ENCODE measurements around the gene RFC3.

Gene RFC3

GRCh38 chr13:33875618-33876401 is 57.9 kb downstream of the RFC3 start:
- no peaks in the 10 kb centered on the region for H3K4me1 ChIP-seq (ENCODE audit: insufficient read depth, low read length, poor library complexity, severe bottlenecking)

GRCh38 chr13:33876716-33877394 is 58.9 kb downstream of the RFC3 start:
- Histone ChIP-seq H2AFZ (ENCODE audit: low read length) (no peak overlapping the region), H3K9me3 (ENCODE audit: insufficient read depth, low read depth, low read length) (no peaks in the 10 kb centered on the region), H3K4me1 (ENCODE audit: insufficient read depth, low read length, poor library complexity, severe bottlenecking) (no peaks in the 10 kb centered on the region), H3K4me3 (ENCODE audit: low read length, poor library complexity, severe bottlenecking) (no peak overlapping the region), H3K79me2 (ENCODE audit: insufficient read depth, low read length) (no peaks in the 10 kb centered on the region), H3K9ac (ENCODE audit: low read depth, low read length, poor library complexity, severe bottlenecking) (no peak overlapping the region), H3K9me2 (replicated peaks; ENCODE audit: low read depth, low read length) (no peaks in the 10 kb centered on the region), H4K20me1 (ENCODE audit: insufficient read depth, low read length, poor library complexity, severe bottlenecking) (no peaks in the 10 kb centered on the region), H3K27me3 (ENCODE audit: insufficient read depth, low read length, poor library complexity, severe bottlenecking) (no peaks in the 10 kb centered on the region), H3K4me2 (ENCODE audit: low read depth, low read length, poor library complexity, severe bottlenecking) (no peak overlapping the region), H3K36me3 (ENCODE audit: insufficient read depth, low read length) (no peaks in the 10 kb centered on the region), H3F3A (ENCODE audit: low read depth) (no peaks in the 10 kb centered on the region)
- TF ChIP-seq EZH2phosphoT487 (IDR thresholded peaks at IDR 0.05; ENCODE audit: borderline replicate concordance), result no peak
- TF ChIP-seq CTCF (conservative IDR thresholded peaks at IDR 0.05; ENCODE audit: low read length), result no peak

More at GRCh38 chr13:33875618-33876401, 57.9 kb downstream of the RFC3 start:
- Histone ChIP-seq H3F3A (ENCODE audit: low read depth) (no peaks in the 10 kb centered on the region), H3K79me2 (ENCODE audit: insufficient read depth, low read length) (no peaks in the 10 kb centered on the region), H4K20me1 (ENCODE audit: insufficient read depth, low read length, poor library complexity, severe bottlenecking) (no peaks in the 10 kb centered on the region), H3K9me2 (replicated peaks; ENCODE audit: low read depth, low read length) (no peaks in the 10 kb centered on the region), H3K9me3 (ENCODE audit: insufficient read depth, low read depth, low read length) (no peaks in the 10 kb centered on the region), H3K4me3 (ENCODE audit: low read length, poor library complexity, severe bottlenecking) (no peak overlapping the region), H2AFZ (ENCODE audit: low read length) (no peak overlapping the region), H3K4me2 (ENCODE audit: low read depth, low read length, poor library complexity, severe bottlenecking) (no peak overlapping the region), H3K27me3 (ENCODE audit: insufficient read depth, low read length, poor library complexity, severe bottlenecking) (no peaks in the 10 kb centered on the region), H3K36me3 (ENCODE audit: insufficient read depth, low read length) (no peaks in the 10 kb centered on the region), H3K9ac (ENCODE audit: low read depth, low read length, poor library complexity, severe bottlenecking) (no peak overlapping the region)
- TF ChIP-seq CTCF (conservative IDR thresholded peaks at IDR 0.05; ENCODE audit: low read length), result no peak
- TF ChIP-seq EZH2phosphoT487 (IDR thresholded peaks at IDR 0.05; ENCODE audit: borderline replicate concordance), result no peak

GRCh38 chr13:33879118-33879517 is 61.2 kb downstream of the RFC3 start:
- Histone ChIP-seq H3K4me3 (ENCODE audit: low read length, poor library complexity, severe bottlenecking) (no peak overlapping the region), H3K79me2 (ENCODE audit: insufficient read depth, low read length) (no peaks in the 10 kb centered on the region), H3K9me2 (replicated peaks; ENCODE audit: low read depth, low read length) (no peaks in the 10 kb centered on the region), H3K4me2 (ENCODE audit: low read depth, low read length, poor library complexity, severe bottlenecking) (no peak overlapping the region), H4K20me1 (ENCODE audit: insufficient read depth, low read length, poor library complexity, severe bottlenecking) (no peaks in the 10 kb centered on the region), H3K9ac (ENCODE audit: low read depth, low read length, poor library complexity, severe bottlenecking) (no peak overlapping the region), H3K9me3 (ENCODE audit: insufficient read depth, low read depth, low read length) (no peaks in the 10 kb centered on the region), H3K4me1 (ENCODE audit: insufficient read depth, low read length, poor library complexity, severe bottlenecking) (no peaks in the 10 kb centered on the region), H3K36me3 (ENCODE audit: insufficient read depth, low read length) (no peaks in the 10 kb centered on the region), H3K27me3 (ENCODE audit: insufficient read depth, low read length, poor library complexity, severe bottlenecking) (no peaks in the 10 kb centered on the region), H3F3A (ENCODE audit: low read depth) (no peaks in the 10 kb centered on the region), H2AFZ (ENCODE audit: low read length) (no peak overlapping the region)
- TF ChIP-seq CTCF (conservative IDR thresholded peaks at IDR 0.05; ENCODE audit: low read length) (no peak), EZH2phosphoT487 (IDR thresholded peaks at IDR 0.05; ENCODE audit: borderline replicate concordance) (no peak)

Measured in Loucy (cell line).